GM13977 (cell line): ENCODE data around the gene AGMO.

Experiments
- DNase-seq: peaks from one replicate; pipeline ENCODE4 v3.0.0; 2012; ENCODE audit warnings: low spot score
- in situ Hi-C: fragments of 300-500 bp; cut with MboI; formaldehyde crosslinking; loops from one replicate; pipeline ENCODE4 v1.12.0; 2022; ENCODE audit warnings: low sequenced_read_pairs, low pct_unique_long_range_greater_than_20kb, mixed read lengths, inconsistent platforms; ENCODE audit not compliant: unreplicated experiment
- TF ChIP-seq, protein P1 (sequence below): IDR thresholded peaks from 2 replicates; pipeline ENCODE4 v1.5.1; 2012; ENCODE audit warnings: mild to moderate bottlenecking, control low read depth; ENCODE audit not compliant: insufficient read depth; ENCODE audit errors: extremely low read depth, missing control alignments

AGMO gene

DNA sequence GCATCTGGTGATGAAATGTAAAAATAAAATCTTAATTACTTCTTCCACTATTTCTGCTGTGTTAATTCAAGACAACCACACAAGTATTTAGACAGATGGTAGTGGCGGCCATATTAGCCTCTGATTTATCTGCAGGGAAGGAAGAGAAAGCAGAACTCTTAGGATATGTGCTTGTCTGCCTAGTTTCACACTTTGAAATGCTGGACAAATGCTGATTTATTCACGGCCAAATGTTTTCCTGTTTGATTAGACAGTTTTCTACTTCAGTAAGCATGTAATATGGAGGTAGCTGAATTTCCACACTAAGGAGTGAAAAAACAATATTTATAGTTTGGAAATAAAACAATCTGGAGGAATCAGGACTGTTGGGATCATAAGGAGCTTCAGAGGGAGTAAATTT is 158.1 kb downstream of the AGMO start:
- in situ Hi-C loops = no loop called here
- no peak for DNase-seq
- TF ChIP-seq, protein P1, sequence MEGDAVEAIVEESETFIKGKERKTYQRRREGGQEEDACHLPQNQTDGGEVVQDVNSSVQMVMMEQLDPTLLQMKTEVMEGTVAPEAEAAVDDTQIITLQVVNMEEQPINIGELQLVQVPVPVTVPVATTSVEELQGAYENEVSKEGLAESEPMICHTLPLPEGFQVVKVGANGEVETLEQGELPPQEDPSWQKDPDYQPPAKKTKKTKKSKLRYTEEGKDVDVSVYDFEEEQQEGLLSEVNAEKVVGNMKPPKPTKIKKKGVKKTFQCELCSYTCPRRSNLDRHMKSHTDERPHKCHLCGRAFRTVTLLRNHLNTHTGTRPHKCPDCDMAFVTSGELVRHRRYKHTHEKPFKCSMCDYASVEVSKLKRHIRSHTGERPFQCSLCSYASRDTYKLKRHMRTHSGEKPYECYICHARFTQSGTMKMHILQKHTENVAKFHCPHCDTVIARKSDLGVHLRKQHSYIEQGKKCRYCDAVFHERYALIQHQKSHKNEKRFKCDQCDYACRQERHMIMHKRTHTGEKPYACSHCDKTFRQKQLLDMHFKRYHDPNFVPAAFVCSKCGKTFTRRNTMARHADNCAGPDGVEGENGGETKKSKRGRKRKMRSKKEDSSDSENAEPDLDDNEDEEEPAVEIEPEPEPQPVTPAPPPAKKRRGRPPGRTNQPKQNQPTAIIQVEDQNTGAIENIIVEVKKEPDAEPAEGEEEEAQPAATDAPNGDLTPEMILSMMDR = no peak

DNA sequence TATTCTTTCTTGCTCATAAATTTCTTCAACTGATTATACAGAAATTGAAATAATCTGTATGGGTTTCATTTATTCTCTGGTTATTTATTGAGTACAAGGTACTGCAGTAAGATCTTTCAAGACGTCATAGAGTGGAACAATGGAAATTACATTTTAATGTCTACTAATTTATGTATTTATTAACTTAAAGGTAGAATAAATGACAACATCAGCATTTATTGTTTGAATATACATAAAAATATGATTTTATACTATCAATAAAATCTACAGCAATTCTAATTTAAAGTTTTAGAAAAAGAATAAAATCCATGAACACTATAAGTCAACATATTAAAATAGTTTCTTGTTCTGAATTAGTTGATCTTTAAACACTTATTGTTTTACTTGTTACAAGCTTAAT is 158.5 kb downstream of the AGMO start:
- TF ChIP-seq, protein P1 = no peak
- in situ Hi-C loops = no loop called here
- no peak for DNase-seq

DNA sequence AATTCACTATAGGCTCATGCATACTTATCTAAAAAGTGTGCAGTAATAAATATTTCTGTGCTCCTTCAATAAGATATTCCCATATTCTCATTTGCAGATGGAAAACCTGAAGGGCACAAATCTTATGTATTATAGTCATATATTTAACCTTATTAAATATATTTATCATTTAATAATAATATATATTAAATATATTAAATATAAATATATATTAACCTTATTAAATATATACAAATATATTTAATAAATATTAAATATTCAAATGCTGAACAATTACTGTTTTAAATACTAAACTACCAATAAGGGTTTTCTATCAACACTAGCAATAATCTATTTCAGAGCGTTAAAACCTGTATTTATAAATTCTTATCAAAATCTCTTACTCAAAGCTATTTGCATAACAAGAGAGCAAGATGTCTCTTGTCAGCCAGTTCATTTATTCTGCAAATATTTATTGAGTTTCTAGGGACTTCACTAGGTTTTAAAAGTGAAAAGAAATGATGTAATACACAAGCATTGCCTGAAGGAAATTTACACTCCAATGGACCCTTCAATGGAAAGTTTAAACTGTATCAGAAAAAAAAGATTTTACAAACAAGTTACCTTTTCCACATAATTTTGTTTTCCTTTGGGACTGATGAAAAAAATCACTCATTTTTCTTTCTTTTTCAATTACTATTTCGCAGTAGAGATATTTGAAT is 159.2 kb downstream of the AGMO start:
- in situ Hi-C loops = no loop called here
- TF ChIP-seq, protein P1 = no peak
- DNase-seq = no peak

GRCh38 chr7:15400440-15400839 is 161.4 kb downstream of the AGMO start:
- no peak for DNase-seq
- in situ Hi-C loops = no loop called here
- TF ChIP-seq, protein P1 = no peak

- TF ChIP-seq, protein P1 = no peak
- DNase-seq = no peak
- in situ Hi-C loops = no loop called here
These were observed 162.4 kb downstream of the AGMO start for GRCh38 chr7:15399441-15399840.

GRCh38 chr7:15397922-15398760 is 163.7 kb downstream of the AGMO start:
- in situ Hi-C loops = no loop called here
- TF ChIP-seq, protein P1 = no peak
- no peak for DNase-seq
